PC-9 (cell line): ENCODE results near the gene MLN. TPM values are rescaled to one million over a fixed set of nuclear protein-coding genes. Genes with fewer than 3 reads are reported as not detected.

Source experiments
- BruUV-seq: library from RNA; stranded (reverse); fragments of 400-500 nt; replicated peaks from 2 replicates; lab custom pipeline; 2021; lab: Mats Ljungman, UMichigan
- CTCF ChIA-PET: fragments of 300-600 bp; sonication (Branson Sonifier 250); formaldehyde crosslinking; loops from one replicate; lab custom pipeline; 2022; ENCODE audit warnings: antibody characterized with exemption; lab: Charles Lee
- POLR2A ChIA-PET: fragments of 300-600 bp; sonication (Branson Sonifier 250); formaldehyde crosslinking; loops from one replicate; lab custom pipeline; 2022; ENCODE audit warnings: antibody characterized with exemption; ENCODE audit not compliant: unreplicated experiment; lab: Charles Lee
- DNase-seq, 2 experiments: peaks; one replicate each; pipeline versions ENCODE4 v3.0.0 to v3.0.0-alpha.2; 2015 to 2022; ENCODE audit warnings: mixed read lengths in 1 of 2
- H2AFZ ChIP-seq: fragments of 200-600 bp; sonication (generic); 2 replicates; pipeline ENCODE4 v1.8.1; 2017; ENCODE audit warnings: antibody characterized with exemption
- H3F3A ChIP-seq: fragments of 200-600 bp; sonication (generic); 2 replicates; pipeline ENCODE4 v1.8.1; 2017; ENCODE audit warnings: antibody characterized with exemption, mild to moderate bottlenecking, low read depth; ENCODE audit not compliant: insufficient read depth
- H3K27ac ChIP-seq: fragments of 200-600 bp; sonication (generic); 2 replicates; pipeline ENCODE4 v1.6.1; 2016; ENCODE audit warnings: mixed run types
- H3K27me3 ChIP-seq: fragments of 200-600 bp; sonication (generic); 2 replicates; pipeline ENCODE4 v1.6.1; 2016; ENCODE audit warnings: low read depth, mixed run types; ENCODE audit not compliant: insufficient read depth
- H3K36me3 ChIP-seq: fragments of 200-600 bp; sonication (generic); 2 replicates; pipeline ENCODE4 v1.6.1; 2016; ENCODE audit warnings: low read depth, mixed run types
- H3K4me1 ChIP-seq: fragments of 200-600 bp; sonication (generic); replicated peaks from 2 replicates; pipeline ENCODE4 v1.6.1; 2016; ENCODE audit warnings: mixed run types; ENCODE audit not compliant: insufficient read depth
- H3K4me2 ChIP-seq: fragments of 200-600 bp; sonication (generic); 2 replicates; pipeline ENCODE4 v1.6.1; 2017; ENCODE audit warnings: mixed run types
- H3K4me3 ChIP-seq: fragments of 200-600 bp; sonication (generic); 2 replicates; pipeline ENCODE4 v1.6.1; 2016; ENCODE audit warnings: mixed run types
- H3K79me2 ChIP-seq: fragments of 200-600 bp; sonication (generic); 2 replicates; pipeline ENCODE4 v1.6.1; 2017; ENCODE audit warnings: low read depth, mixed run types
- H3K9me2 ChIP-seq: fragments of 200-600 bp; sonication (generic); 2 replicates; pipeline ENCODE4 v1.8.1; 2017; ENCODE audit warnings: mild to moderate bottlenecking; ENCODE audit not compliant: insufficient read depth
- H3K9me3 ChIP-seq: fragments of 200-600 bp; sonication (generic); 2 replicates; pipeline ENCODE4 v1.8.1; 2016; ENCODE audit warnings: low read depth; ENCODE audit not compliant: insufficient read depth
- H4K20me1 ChIP-seq: fragments of 200-600 bp; sonication (generic); 2 replicates; pipeline ENCODE4 v1.8.1; 2017; ENCODE audit not compliant: insufficient read depth
- EZH2 ChIP-seq: fragments of 200-600 bp; sonication (generic); IDR thresholded peaks from 2 replicates; pipeline ENCODE4 v1.8.0; 2017; ENCODE audit warnings: antibody characterized with exemption, low read depth
- intact Hi-C: fragments of 100-400 bp; cut with micrococcal nuclease; formaldehyde crosslinking; loops from one replicate; pipeline ENCODE4 v1.10.0; 2022; ENCODE audit not compliant: unreplicated experiment
- total RNA-seq: library from RNA; stranded (reverse); gene quantifications from 2 replicates; pipeline ENCODE4 v1.2.3, GENCODE V29; 2021
- TF ChIP-seq, protein P1 (sequence below): fragments of 200-600 bp; sonication (generic); conservative IDR thresholded peaks from 2 replicates; pipeline ENCODE4 v1.6.1; 2017; ENCODE audit warnings: mixed run types, antibody characterized with exemption, mild to moderate bottlenecking, moderate library complexity

MLN gene
- total RNA-seq, 1 experiment from 2014 or later, result not detected

DNA sequence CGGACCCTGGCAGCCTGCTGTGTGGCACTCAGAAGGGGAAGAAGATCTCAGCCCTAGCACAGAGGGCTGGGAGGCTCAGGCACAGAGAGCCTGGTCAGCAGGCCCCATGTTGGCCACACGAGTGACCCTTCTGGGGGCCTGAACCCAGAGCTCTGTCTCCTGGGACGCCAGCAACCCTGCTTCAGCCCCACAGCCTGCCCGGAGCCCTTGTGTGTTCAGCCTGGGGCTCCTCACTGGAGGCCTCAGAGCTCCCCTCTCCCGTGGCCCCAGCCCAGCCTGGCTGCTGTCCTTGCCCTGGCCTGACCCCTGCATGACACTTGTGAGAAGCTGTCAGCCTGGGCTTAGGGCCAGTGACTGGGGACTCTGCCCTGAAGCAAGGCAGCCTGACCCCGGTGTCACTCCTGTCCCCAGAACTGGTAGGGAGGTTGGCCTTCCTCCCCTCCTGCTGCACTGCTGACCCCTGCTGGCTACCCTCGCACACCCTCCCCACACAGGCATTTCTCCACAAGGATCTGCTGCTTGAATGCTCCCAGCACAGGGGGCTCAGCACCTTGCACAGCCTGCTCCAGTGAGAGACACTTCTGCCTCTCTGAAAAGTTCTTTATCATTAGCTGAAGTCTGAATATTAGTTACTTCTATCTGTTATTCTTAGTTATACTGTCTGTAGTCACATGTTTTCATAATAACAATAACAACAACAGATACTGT lies 41.7 kb downstream of the MLN start:
- TF ChIP-seq, protein P1, sequence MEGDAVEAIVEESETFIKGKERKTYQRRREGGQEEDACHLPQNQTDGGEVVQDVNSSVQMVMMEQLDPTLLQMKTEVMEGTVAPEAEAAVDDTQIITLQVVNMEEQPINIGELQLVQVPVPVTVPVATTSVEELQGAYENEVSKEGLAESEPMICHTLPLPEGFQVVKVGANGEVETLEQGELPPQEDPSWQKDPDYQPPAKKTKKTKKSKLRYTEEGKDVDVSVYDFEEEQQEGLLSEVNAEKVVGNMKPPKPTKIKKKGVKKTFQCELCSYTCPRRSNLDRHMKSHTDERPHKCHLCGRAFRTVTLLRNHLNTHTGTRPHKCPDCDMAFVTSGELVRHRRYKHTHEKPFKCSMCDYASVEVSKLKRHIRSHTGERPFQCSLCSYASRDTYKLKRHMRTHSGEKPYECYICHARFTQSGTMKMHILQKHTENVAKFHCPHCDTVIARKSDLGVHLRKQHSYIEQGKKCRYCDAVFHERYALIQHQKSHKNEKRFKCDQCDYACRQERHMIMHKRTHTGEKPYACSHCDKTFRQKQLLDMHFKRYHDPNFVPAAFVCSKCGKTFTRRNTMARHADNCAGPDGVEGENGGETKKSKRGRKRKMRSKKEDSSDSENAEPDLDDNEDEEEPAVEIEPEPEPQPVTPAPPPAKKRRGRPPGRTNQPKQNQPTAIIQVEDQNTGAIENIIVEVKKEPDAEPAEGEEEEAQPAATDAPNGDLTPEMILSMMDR, result peak; percentile 85
- no peak for TF ChIP-seq EZH2
- Histone ChIP-seq H3K79me2 (no peaks in the 10 kb centered on the region), H3K4me1 (peaks cover 14% of the 10 kb centered on the region), H3F3A (peaks cover 9% of the 10 kb centered on the region; the same call in 1 of the 2 replicates), H3K36me3 (no peaks in the 10 kb centered on the region), H3K27ac (no peak overlapping the region), H3K4me3 (no peak overlapping the region), H2AFZ (no peak overlapping the region), H3K4me2 (peak overlapping the region; percentile 18; the same call in 1 of the 2 replicates), H3K9me2 (no peaks in the 10 kb centered on the region), H3K27me3 (no peaks in the 10 kb centered on the region), H4K20me1 (no peaks in the 10 kb centered on the region), H3K9me3 (no peaks in the 10 kb centered on the region)
- no TSS peak for BruUV-seq
- ChIA-PET POLR2A (no interaction called here), CTCF (interaction anchor here (0.9 to 1.6 kb wide), 5 partner anchors 11 to 60 kb away, joined by 3 to 12 read pairs (median 4); partner anchors contain the start of gene UQCC2)
- peak; percentile 50 to 77 for DNase-seq
- intact Hi-C loops, result loop anchor here (1.0 kb wide), 3 partner anchors 18 to 172 kb away; partner anchors contain the start of gene UQCC2

DNA sequence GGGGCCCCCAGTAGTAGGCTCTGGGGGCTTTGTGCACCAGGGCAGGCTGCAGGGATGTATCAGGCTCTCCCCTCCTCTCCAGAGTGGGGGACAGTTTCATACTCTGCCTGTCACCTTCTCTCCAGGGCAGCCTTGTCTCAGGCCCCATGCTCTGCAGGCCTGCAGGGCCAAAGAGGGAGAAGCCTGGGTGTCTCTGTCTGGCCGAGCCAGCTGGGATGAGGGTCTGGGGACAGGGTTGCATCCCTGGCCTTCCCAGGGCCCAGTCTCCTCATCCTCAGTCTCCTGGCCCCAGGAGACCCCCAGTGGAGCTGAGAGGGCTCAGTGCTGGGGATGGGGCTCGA lies 42.3 kb downstream of the MLN start:
- 0 out of 2 replicates have a peak overlapping the region, but pooled peaks have one; percentile 18 for H3K4me2 ChIP-seq

DNA sequence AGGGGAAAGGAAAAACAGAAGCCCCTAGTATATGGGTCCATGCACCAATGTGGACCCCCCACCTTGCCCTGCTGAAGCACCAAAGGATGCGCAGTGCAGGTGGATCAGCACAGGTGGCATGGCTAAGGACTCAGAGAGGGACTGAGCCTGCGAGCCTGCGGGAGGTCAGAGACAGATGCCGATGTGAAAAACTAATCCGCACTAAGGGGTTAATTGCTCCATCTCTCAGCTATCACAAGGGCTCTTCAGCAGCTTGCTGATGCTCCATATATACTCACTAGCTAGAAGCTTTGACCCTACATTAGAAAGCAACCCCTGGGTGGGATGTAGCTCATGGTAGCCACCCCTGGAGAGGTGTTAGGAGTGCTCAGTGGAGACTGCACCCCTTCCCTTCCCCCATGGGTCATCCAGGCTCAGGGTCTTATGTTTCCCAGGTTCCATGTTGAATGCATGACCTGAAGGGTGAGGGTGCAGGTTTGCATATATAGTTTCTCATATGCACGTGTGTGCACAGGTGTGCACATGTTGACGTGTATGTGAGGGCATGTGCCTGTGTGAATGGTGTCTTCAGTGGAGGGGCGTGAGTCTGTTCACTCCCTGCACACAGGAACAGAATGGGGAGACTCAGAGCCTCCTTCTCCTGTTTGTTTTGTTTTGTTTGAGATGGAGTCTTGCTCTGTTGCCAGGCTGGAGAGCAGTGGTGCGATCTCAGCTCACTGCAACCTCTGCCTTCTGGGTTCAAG lies 43.7 kb downstream of the MLN start:
- no peak overlapping the region for H3K27ac ChIP-seq
- H3K9me3 ChIP-seq, result no peaks in the 10 kb centered on the region
- no peak for TF ChIP-seq EZH2
- TF ChIP-seq, protein P1, result no peak
- no peak overlapping the region for H3K4me3 ChIP-seq
- peaks cover 26% of the 10 kb centered on the region for H3K4me1 ChIP-seq
- no peaks in the 10 kb centered on the region for H4K20me1 ChIP-seq
- DNase-seq, result no peak
- H3K9me2 ChIP-seq, result no peaks in the 10 kb centered on the region
- H3K36me3 ChIP-seq, result no peaks in the 10 kb centered on the region
- POLR2A ChIA-PET, result interaction anchor here (0.6 kb wide), 1 partner anchor 9 kb away, joined by 5 read pairs; no protein-coding TSS in a partner anchor
- intact Hi-C loops, result no loop called here
- no peak overlapping the region for H3K4me2 ChIP-seq
- CTCF ChIA-PET, result interaction anchor here (0.7 to 1.2 kb wide), 2 partner anchors 14 to 49 kb away, joined by 4 to 7 read pairs; partner anchors contain the start of genes IP6K3 and UQCC2
- no peaks in the 10 kb centered on the region for H3K79me2 ChIP-seq
- no peak overlapping the region for H2AFZ ChIP-seq
- H3F3A ChIP-seq, result peaks cover 9% of the 10 kb centered on the region; the same call in 1 of the 2 replicates
- H3K27me3 ChIP-seq, result no peaks in the 10 kb centered on the region
- no TSS peak for BruUV-seq

More for the DNA sequence above, 42.3 kb downstream of the MLN start:
- DNase-seq, result no peak
- Histone ChIP-seq H2AFZ (no peak overlapping the region), H3K36me3 (no peaks in the 10 kb centered on the region), H3K27me3 (no peaks in the 10 kb centered on the region), H3K27ac (no peak overlapping the region), H3K79me2 (no peaks in the 10 kb centered on the region), H3K4me3 (no peak overlapping the region), H3F3A (peaks cover 9% of the 10 kb centered on the region; the same call in 1 of the 2 replicates), H3K9me2 (no peaks in the 10 kb centered on the region), H3K9me3 (no peaks in the 10 kb centered on the region), H4K20me1 (no peaks in the 10 kb centered on the region), H3K4me1 (peaks cover 17% of the 10 kb centered on the region)
- BruUV-seq, result no TSS peak
- TF ChIP-seq, protein P1, result no peak
- TF ChIP-seq EZH2, result no peak
- POLR2A ChIA-PET, result no interaction called here
- CTCF ChIA-PET, result interaction anchor here (0.9 to 1.6 kb wide), 5 partner anchors 11 to 60 kb away, joined by 3 to 12 read pairs (median 4); partner anchors contain the start of gene UQCC2
- intact Hi-C loops, result no loop called here
